ENCODE measurements around the gene RAB1A. TPM values are rescaled to one million over a fixed set of nuclear protein-coding genes. Genes with fewer than 3 reads are reported as not detected.

The RAB1A gene
- total and polyA plus RNA-seq, 9 of the 15 experiments (the other 6 are each of a cell fraction or from before 2014, with no cell fraction given): 43.8 to 163 (median 67.7) TPM

GRCh38 chr2:65120990-65121693, 8.8 kb downstream of the RAB1A start:
- POLR2A ChIA-PET: interaction anchor here (1.1 to 3.9 kb wide), 4 partner anchors 8 to 35 kb away, joined by 3 to 30 read pairs (median 6); partner anchors contain the start of gene RAB1A
- no peak for FAIRE-seq
- TF ChIP-seq ZNF655 (CRISPR knock-in tag; IDR thresholded peaks at IDR 0.05) (no peak), ZNF384 (IDR thresholded peaks at IDR 0.05; ENCODE audit: low read depth, low read length) (peak; percentile 31; the same call in 1 of the 2 replicates)
- WGBS (ENCODE audit: insufficient coverage, low coverage, missing lambda C conversion rate): 77% methylated on average over 4 of the region's 5 CpGs
- CTCF ChIA-PET (ENCODE audit: low intra/inter-chr PET ratio): no interaction called here
- Histone ChIP-seq H3K9me1 (ENCODE audit: control insufficient read depth, insufficient read depth, low read length) (no peaks in the 10 kb centered on the region), H3K27ac (ENCODE audit: extremely low read depth, low read depth, low read length) (no peak overlapping the region), H3K4me2 (ENCODE audit: insufficient read depth, low read length) (no peak overlapping the region), H4K20me1 (replicated peaks; ENCODE audit: control insufficient read depth, insufficient read depth, low read length) (peaks cover 17% of the 10 kb centered on the region), H2AFZ (ENCODE audit: low read depth, low read length) (no peak overlapping the region), H3K9ac (ENCODE audit: insufficient read depth in 1 of 2, low read depth in 2 of 2, low read length in 2 of 2) (no peak overlapping the region), H3K27me3 (ENCODE audit: control insufficient read depth in 2 of 2, insufficient read depth in 2 of 2, low read length in 2 of 2) (no peaks in the 10 kb centered on the region), H3K4me3 (no peak overlapping the region), H3K79me2 (ENCODE audit: control insufficient read depth, insufficient read depth, low read length) (peaks cover 99% of the 10 kb centered on the region), H3K9me3 (replicated peaks; ENCODE audit: control insufficient read depth, insufficient read depth, low read depth, low read length) (no peaks in the 10 kb centered on the region), H3K4me1 (replicated peaks in 1 of 2; ENCODE audit: control insufficient read depth in 2 of 2, insufficient read depth in 2 of 2, low read length in 2 of 2) (peaks cover 3 to 18% of the 10 kb centered on the region in 2 experiments; a peak in 4 of 5 replicates), H3K36me3 (ENCODE audit: control insufficient read depth, insufficient read depth, low read length) (peaks cover 10% of the 10 kb centered on the region; the same call in 2 of the 3 replicates)
- no peak for ATAC-seq
- no TSS peak for BruUV-seq (replicated peaks)
- no peak for DNase-seq (ENCODE audit: extremely low read depth in 1 of 4, low spot score in 3 of 4)
- in situ Hi-C loops (cut with MboI) (no loop called here), intact Hi-C loops (cut with micrococcal nuclease) (no loop called here)

GRCh38 chr2:65116645-65117044, 13.3 kb downstream of the RAB1A start:
- H3K9me1 ChIP-seq (ENCODE audit: control insufficient read depth, insufficient read depth, low read length): no peaks in the 10 kb centered on the region
- FAIRE-seq (no peak), DNase-seq (ENCODE audit: extremely low read depth in 1 of 4, low spot score in 3 of 4) (no peak), ATAC-seq (peak; percentile 55; the same call in 2 of the 3 replicates)
- H3K4me3 ChIP-seq: no peak overlapping the region
- in situ Hi-C loops (cut with MboI) (no loop called here), intact Hi-C loops (cut with micrococcal nuclease) (no loop called here)
- H3K27me3 ChIP-seq (ENCODE audit: control insufficient read depth in 2 of 2, insufficient read depth in 2 of 2, low read length in 2 of 2): no peaks in the 10 kb centered on the region
- H3K36me3 ChIP-seq (ENCODE audit: control insufficient read depth, insufficient read depth, low read length): peaks cover 10% of the 10 kb centered on the region; the same call in 2 of the 3 replicates
- H2AFZ ChIP-seq (ENCODE audit: low read depth, low read length): no peak overlapping the region
- no peak overlapping the region for H3K4me2 ChIP-seq (ENCODE audit: insufficient read depth, low read length)
- H3K9ac ChIP-seq (ENCODE audit: insufficient read depth in 1 of 2, low read depth in 2 of 2, low read length in 2 of 2): no peak overlapping the region
- peaks cover 98% of the 10 kb centered on the region for H3K79me2 ChIP-seq (ENCODE audit: control insufficient read depth, insufficient read depth, low read length)
- ChIA-PET CTCF (ENCODE audit: low intra/inter-chr PET ratio) (no interaction called here), POLR2A (interaction anchor here (1.9 kb wide), 1 partner anchor 13 kb away, joined by 12 read pairs; the partner anchor contains the start of gene RAB1A)
- H3K27ac ChIP-seq (ENCODE audit: extremely low read depth, low read depth, low read length): no peak overlapping the region
- H3K4me1 ChIP-seq (replicated peaks in 1 of 2; ENCODE audit: control insufficient read depth in 2 of 2, insufficient read depth in 2 of 2, low read length in 2 of 2): peaks cover 0 to 2% of the 10 kb centered on the region in 2 experiments; a peak in 1 of 5 replicates
- no peaks in the 10 kb centered on the region for H3K9me3 ChIP-seq (replicated peaks; ENCODE audit: control insufficient read depth, insufficient read depth, low read depth, low read length)
- BruUV-seq (replicated peaks): no TSS peak
- H4K20me1 ChIP-seq (replicated peaks; ENCODE audit: control insufficient read depth, insufficient read depth, low read length): peaks cover 20% of the 10 kb centered on the region
- TF ChIP-seq SOX6 (IDR thresholded peaks at IDR 0.05) (no peak), NCOA4 (IDR thresholded peaks at IDR 0.05; ENCODE audit: partially characterized antibody) (no peak), ZNF512 (tag; IDR thresholded peaks at IDR 0.05) (no peak), ZNF518B (CRISPR knock-in tag; IDR thresholded peaks at IDR 0.05) (no peak), MYBL2 (IDR thresholded peaks at IDR 0.05; ENCODE audit: low read depth) (no peak), MYBL2 (CRISPR knock-in tag; IDR thresholded peaks at IDR 0.05; ENCODE audit: borderline replicate concordance) (no peak)

Measured in K562 (cell line).